ENCODE data around the gene F5.
"Not testable (repeated sequence)": the region's sequence is repeated elsewhere in the genome, so short reads cannot be mapped to it uniquely, and the experiment has no call there.

F5 gene

DNA sequence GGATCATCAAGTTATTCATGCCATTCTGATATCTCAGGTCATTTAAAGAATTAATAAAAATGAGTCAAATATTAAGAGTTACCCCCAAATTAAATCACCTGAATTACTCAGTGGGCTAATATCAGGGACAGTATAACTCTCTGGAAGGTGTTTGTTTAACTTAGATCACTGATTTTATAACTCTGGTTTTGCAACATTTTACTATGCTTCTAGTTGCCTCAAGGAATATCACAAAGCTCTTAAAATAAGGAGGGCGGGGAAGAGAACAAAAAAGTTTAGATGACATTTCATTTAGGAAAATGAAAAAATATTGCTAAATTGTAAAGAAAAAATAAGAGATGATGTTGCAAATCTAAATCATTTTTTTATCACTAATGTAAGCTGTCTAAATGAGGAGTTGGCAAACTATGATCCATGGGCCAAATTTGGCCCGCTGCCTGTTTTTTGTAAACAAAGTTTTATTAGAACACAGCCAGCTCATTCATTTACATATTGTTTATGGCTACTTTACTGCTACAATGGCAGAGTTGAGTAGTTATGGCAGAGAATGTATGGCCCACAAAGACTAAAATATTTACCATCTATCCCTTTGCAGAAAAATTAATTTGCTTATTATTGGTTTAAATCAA, 68.6 kb downstream of the F5 start:
- no peak for TF ChIP-seq ZNF274 (IDR thresholded peaks at IDR 0.05; ENCODE audit: low read depth, low read length)
- H3K4me3 ChIP-seq (ENCODE audit: low read length), result no peak overlapping the region

DNA sequence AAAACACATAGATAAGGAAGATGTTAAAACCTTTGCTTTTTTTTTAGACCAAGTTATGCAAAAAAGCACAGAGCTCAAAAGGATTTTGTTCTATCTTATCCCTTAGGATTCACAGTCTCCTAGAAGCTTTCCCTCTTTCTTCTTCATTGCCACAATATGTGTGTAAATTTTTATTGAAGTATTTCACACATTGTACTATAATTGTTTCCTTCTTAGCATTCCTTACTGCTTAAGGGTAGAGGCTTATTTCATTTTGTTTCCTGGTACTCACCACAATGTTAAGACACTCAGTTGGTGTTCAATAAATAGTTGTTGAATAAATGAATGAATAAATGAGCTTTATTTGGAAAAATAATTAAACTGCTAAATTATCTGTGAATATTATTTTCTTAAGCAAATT, 70.6 kb downstream of the F5 start:
- no peak for TF ChIP-seq ZNF274 (IDR thresholded peaks at IDR 0.05; ENCODE audit: low read depth, low read length)
- H3K4me3 ChIP-seq (ENCODE audit: low read length), result no peak overlapping the region

DNA sequence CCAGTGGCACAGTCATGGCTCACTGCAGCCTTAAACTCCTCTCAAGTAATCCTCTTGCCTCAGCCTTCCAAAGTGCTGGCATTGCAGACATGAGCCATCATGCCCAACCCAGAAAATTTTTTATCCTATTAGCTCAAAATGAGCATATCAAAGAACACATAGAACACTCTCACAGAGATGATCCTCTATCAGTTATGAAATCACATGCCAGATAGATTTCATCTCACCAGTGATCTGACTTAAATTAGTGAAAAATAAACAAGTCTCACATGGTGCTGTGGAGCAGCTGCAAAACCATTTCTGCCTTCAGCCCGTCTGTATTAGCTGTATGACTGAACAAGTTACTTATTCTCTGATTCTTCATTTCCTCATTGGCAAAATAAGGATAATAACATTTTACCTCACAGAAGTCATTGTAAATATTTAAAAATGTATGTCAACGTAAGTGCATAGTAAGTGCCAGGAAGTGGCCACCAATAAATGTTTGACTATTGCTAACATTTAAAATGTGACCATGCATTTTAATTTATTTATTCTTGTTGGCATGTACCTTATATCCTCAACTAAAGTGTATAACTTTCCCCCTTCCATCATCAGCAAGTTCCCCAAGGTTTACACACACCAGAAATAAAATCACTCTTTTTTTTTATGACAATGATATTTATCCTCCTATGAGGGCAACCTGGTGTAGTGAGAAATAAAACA, 71.6 kb downstream of the F5 start:
- no peak for TF ChIP-seq ZNF274 (IDR thresholded peaks at IDR 0.05; ENCODE audit: low read depth, low read length)
- H3K4me3 ChIP-seq (ENCODE audit: low read length), result no peak overlapping the region

DNA sequence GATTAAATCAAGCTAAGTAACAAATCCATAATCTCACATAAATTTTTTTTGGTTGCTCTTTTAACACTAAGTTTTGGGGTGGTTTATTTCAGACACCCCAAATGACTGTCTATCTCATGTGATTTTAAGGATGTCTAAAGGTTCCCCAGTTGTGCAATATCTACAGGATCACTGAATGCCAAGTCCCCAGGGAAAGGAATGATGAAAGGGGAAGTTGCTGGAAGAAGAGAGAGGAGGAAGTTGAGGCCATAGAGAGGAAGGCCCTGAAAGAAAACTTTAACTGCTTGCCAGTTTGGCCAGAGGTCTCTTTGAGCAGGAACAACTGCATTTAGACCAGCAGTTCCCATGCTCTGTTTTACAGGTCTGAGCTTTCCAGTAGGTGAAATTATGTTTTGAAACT, 73.1 kb downstream of the F5 start:
- TF ChIP-seq ZNF274 (IDR thresholded peaks at IDR 0.05; ENCODE audit: low read depth, low read length), result no peak
- no peak overlapping the region for H3K4me3 ChIP-seq (ENCODE audit: low read length)

DNA sequence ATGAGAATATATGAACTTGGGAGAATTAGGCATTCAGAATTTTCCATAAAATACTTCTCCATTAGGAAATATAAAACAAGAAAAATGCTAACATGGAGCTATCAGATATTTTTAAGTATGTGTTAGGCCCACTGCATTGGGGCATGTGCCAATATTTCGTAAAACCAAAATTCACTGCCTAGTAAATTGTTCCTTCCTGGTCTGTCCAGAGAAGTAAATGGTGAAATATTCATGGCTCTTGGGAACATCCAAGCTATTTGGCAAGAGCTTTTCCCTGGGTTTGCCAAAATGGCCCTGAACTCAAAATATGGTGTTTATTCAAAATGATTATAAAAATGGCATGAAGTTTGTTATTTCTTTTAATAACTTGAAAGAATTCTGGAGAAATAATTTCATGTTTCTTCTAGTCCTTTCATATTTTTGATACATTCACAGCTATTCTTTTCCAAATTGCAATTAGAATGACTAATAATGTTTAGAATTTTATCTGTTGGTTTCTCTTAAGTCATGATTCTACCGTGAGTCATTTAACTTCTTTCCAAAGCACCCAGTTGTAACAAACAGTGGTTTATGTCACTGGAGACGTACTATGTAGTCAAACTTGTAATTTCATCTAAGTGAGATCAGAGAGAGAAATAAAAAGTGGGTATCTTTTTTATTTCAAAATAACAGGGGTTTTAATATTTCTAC, 74.8 kb downstream of the F5 start:
- no peak for TF ChIP-seq ZNF274 (IDR thresholded peaks at IDR 0.05; ENCODE audit: low read depth, low read length)
- no peak overlapping the region for H3K4me3 ChIP-seq (ENCODE audit: low read length)

DNA sequence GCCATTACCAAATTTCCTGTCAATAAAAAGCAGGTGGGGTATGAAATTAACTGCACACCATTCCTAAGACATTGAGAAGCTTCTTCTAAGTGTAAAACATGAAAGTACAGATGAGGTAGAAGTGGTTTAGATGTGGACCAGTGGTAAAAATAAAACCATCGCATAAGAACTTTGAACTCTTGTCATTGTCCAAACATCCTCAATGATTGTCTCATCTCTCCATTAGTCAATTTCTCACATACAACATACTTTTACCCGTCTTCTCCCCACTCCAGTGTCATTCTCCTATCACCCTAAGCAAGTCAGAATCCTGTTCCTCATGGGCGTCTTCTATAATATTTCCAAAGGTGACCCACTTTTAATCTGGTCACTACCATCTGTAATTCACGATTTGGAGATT, 76.2 kb downstream of the F5 start:
- TF ChIP-seq ZNF274 (IDR thresholded peaks at IDR 0.05; ENCODE audit: low read depth, low read length), result no peak
- no peak overlapping the region for H3K4me3 ChIP-seq (ENCODE audit: low read length)

DNA sequence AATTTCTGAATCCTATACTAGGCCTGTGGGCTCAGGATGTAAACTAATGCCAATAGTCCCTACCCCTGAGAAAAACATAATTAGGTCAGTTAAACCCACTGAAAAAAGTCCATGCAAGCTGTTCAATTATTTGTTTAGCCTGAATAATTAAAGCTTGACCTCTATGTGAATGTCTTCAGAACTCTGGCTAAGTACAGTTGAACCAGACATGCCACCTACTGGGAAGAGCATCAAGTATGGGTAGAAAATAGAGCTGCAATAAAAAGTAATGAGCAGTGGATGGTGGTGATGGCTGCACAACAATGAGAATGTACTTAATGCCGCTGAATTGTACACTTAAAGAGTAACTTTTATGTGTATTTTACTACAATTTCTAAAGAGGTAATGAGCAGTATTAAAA, 76.9 kb downstream of the F5 start:
- no peak overlapping the region for H3K4me3 ChIP-seq (ENCODE audit: low read length)

DNA sequence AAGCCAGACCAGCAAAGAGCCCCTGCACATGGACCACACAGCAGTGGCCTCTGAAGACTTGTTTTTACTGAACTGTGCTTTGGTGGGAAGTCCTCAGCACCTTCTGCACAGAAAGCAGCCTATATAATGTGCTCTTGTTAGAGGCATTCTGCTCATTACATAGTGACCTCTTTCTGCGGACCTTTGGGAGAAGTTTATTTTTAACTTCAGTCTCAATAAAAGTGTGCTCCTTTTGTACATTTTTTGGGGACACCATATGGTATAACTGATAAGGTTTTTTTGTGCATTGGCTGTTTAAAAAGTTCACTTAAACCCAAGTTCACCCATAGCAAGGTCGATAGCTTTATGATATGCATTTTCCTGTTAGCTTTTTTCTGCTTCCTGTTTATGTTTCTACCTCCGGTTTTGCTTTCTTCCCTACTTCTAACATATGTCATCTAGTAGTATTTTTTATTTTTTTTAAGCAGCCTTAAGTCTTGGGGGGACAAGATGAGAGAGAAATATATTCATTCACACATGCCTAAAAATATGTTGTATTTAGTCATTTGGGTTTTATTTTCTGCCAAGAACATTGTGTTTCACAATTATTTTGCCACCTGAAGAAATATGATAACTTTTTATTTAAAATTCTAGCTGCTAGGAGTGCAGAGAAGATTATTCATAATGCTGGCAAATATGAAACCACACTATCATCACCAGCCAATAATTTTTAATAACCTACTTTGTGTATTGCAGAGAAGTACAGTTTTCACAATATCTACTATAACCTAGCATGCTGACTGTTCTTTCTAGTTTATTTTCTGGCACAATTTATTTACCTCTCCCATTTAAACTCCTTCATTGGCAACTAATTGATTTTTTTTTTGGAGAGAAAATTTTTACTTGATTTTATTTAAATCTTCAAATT, 77.6 kb downstream of the F5 start:
- no peak for TF ChIP-seq ZNF274 (IDR thresholded peaks at IDR 0.05; ENCODE audit: low read depth, low read length)
- H3K4me3 ChIP-seq (ENCODE audit: low read length), result no peak overlapping the region; the same call in 1 of the 2 replicates

More for the DNA sequence above, 76.9 kb downstream of the F5 start:
- no peak for TF ChIP-seq ZNF274 (IDR thresholded peaks at IDR 0.05; ENCODE audit: low read depth, low read length)

DNA sequence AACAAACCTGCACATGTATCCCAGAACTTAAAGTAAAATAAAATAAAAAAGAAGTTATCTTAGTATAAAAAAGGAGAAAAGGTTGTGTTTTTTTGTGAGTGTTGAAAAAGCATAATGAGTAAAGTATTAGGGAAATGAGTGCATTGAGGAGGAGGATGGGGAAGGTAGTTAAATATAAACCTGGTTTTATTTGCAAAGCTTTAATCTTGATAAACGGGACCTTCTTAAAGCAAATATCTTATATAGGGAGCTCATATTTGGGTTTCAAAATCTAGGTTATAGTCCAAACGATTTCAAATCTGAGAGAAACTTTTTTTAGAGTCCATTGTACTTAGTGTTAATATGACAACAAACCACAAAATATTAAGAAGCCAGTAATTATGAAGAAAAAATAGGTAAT, 78.9 kb downstream of the F5 start:
- TF ChIP-seq ZNF274 (IDR thresholded peaks at IDR 0.05; ENCODE audit: low read depth, low read length), result no peak
- no peak overlapping the region for H3K4me3 ChIP-seq (ENCODE audit: low read length)

DNA sequence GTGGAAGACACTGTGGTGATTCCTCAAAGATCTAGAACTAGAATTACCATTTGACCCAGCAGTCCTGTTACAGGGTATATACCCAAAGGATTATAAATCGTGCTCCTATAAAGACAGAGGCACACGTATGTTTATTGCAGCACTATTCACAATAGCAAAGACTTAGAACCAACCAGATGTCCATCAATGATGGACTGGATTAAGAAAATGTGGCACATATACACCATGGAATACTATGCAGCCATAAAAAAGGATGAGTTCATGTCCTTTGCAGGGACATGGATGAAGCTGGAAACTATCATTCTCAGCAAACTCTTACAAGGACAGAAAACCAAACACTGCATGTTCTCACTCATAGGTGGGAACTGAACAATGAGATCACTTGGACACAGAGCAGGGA, 82.7 kb downstream of the F5 start:
- not testable (repeated sequence) for H3K4me3 ChIP-seq (ENCODE audit: low read length)

DNA sequence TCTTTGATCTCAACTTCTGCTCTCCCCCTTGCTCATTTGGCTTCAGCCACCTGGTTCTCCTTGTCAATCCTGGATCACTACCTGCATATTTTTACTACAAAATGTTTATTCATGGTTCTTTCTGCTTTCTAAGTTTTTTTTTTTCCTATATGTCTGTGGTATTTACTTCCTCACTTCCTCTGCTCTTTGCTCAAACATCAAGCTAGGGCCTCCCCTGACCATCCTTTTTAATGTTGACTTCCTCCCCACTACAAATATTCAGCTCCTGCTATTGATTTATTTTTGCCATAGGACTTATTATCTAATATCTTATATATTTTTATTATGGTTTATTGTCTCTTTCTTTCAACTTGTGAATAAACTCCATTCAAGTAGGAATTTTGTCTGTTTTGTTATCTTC, 86.5 kb downstream of the F5 start:
- no peak for TF ChIP-seq ZNF274 (IDR thresholded peaks at IDR 0.05; ENCODE audit: low read depth, low read length)
- H3K4me3 ChIP-seq (ENCODE audit: low read length), result no peak overlapping the region

DNA sequence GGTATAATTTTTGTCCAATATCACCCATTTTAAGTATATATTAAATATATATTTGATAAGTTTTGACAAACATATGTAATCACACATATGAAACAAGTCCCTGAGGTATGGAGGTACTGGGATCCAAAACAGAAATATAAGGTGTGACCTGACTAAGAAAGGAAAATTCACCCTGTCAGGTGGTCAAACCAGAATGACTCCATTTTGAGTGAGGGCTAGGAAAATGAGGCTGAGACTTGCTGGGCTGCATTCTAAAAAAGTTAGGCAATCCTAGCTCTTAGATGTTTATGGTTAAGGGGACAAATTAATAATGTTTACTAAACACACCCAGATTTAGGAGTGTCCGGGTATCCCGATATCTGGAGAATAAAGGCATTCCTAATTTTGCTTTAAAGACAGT, 89.0 kb downstream of the F5 start:
- TF ChIP-seq ZNF274 (IDR thresholded peaks at IDR 0.05; ENCODE audit: low read depth, low read length), result no peak

DNA sequence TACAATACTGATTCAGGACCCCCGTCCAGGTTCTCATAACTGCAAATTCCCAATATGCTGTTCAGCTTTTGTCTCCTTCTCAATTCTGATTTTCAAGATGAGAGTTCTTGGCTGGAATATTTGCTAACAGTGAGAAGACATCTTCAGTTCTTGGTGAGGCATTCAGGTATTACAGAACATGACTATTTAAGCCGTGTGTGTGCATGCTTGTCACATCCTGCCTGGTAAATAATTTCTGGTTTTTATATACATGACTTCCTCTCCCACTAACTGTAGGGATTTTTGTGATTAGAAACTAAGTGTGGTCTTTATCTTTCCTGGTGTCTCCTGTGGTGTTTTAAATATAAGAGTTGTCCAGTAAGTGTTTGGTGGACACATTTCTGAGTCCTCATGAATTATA, 90.4 kb downstream of the F5 start:
- no peak overlapping the region for H3K4me3 ChIP-seq (ENCODE audit: low read length)
- TF ChIP-seq ZNF274 (IDR thresholded peaks at IDR 0.05; ENCODE audit: low read depth, low read length), result no peak

More for the DNA sequence above, 89.0 kb downstream of the F5 start:
- H3K4me3 ChIP-seq (ENCODE audit: low read length), result no peak overlapping the region

DNA sequence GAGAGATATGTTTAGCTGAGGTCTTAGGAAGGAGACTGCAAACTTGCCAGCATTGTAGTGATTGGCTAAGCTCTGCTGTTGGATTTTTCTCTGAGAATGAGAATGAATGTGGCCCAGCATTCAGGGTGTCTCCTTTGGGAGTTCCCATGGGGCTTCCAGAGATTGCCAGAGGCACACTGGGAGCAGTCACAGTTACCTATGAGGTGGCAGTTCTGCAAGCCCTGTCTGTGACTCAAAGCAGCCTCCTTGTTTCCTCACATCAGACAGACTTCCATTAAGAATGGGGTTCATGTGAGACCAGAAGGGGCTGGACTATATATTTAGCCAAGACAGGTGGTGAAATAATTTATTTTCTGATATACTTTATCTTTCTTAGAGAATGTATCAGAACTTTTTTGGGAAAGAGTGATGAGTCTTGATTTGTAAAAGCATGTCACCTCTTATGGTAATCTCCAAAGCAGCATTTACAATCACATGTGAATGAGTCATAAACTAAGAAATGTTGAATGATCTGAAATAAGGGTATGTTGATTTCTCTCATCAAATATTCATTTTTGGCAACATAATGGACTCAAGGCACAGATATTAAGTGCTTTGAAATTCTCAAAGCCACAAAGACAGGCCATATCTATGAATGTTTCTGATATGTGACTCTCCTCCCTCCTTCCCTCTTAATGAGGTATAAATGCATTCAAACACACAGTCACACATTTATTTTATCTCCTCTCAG, 91.1 kb downstream of the F5 start:
- no peak for TF ChIP-seq ZNF274 (IDR thresholded peaks at IDR 0.05; ENCODE audit: low read depth, low read length)
- H3K4me3 ChIP-seq (ENCODE audit: low read length), result no peak overlapping the region

Measured in GM08714 (cell line).